ENCODE measurements around the gene TMEM120B. TPM values are rescaled to one million over a fixed set of nuclear protein-coding genes. Genes with fewer than 3 reads are reported as not detected.

The TMEM120B gene
- total RNA-seq, 1 experiment from 2014 or later, result 8.7 TPM

DNA sequence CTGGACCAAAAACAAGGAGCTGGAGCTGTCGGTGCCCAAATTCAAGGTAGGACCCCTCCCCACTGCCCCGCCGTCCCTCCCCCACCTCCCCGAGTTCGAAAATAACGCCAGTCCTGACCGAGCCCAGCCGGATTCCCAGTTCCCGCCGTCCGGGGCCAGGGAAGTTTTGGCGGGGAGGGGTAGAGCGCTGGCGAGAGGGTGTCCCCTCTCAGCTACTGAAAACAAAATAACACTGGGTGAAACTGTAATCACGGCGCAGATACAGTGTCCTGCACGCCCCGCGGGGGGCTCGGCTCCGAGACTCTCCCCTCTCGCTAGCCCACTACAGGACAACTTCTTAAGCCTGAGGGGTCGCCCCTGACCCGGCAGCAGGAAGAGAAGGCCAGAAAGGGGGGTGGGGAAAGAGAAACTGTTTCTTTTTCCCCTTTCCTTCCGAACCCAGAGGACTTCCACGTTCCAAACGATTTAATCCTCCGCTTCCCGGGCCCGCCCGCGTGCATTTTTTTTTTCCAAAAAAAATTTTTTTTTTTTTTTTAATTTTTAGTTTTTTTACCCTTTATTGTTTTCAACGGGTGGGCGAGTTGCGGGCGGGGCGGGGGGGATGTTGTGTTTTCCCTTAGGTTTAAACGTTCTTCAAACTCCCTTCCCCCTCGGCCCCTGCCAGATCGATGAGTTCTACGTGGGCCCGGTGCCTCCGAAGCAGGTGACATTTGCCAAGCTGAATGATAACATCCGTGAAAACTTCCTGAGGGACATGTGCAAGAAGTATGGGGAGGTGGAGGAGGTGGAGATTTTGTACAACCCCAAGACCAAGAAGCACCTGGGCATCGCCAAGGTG lies 92.8 kb downstream of the TMEM120B start:
- H2AFZ ChIP-seq (ENCODE audit: low read length), result no peak overlapping the region
- DNase-seq, result peak; percentile 45
- no peaks in the 10 kb centered on the region for H3K79me2 ChIP-seq (ENCODE audit: low read length)

GRCh38 chr12:121806009-121806545 lies 93.5 kb downstream of the TMEM120B start:
- Histone ChIP-seq H2AFZ (ENCODE audit: low read length) (no peak overlapping the region), H3K36me3 (ENCODE audit: insufficient read depth, low read length) (no peaks in the 10 kb centered on the region), H3K4me1 (ENCODE audit: low read length) (peaks cover 68% of the 10 kb centered on the region)

More for the DNA sequence above, 92.8 kb downstream of the TMEM120B start:
- no peak overlapping the region for H3K27ac ChIP-seq (ENCODE audit: low read length)
- peak overlapping the region; percentile 86 for H3K4me2 ChIP-seq (ENCODE audit: low read depth, low read length, poor library complexity, severe bottlenecking)
- no peaks in the 10 kb centered on the region for H3K9me3 ChIP-seq (ENCODE audit: low read length)
- peak overlapping the region; percentile 68 for H3K4me3 ChIP-seq (ENCODE audit: low read length)
- H3K9me2 ChIP-seq (replicated peaks; ENCODE audit: insufficient read depth, low read length), result no peaks in the 10 kb centered on the region
- peak overlapping the region; percentile 82 for H3K9ac ChIP-seq (ENCODE audit: low read length)
- peaks cover 29% of the 10 kb centered on the region for H4K20me1 ChIP-seq (ENCODE audit: insufficient read depth, low read depth, low read length)
- no peaks in the 10 kb centered on the region; the same call in 1 of the 2 replicates for H3K27me3 ChIP-seq (ENCODE audit: low read length)
- H3K36me3 ChIP-seq (ENCODE audit: insufficient read depth, low read length), result no peaks in the 10 kb centered on the region
- peaks cover 73% of the 10 kb centered on the region for H3K4me1 ChIP-seq (ENCODE audit: low read length)

GRCh38 chr12:121806546-121807423 lies 94.2 kb downstream of the TMEM120B start:
- H3K4me3 ChIP-seq (ENCODE audit: low read length), result no peak overlapping the region; the same call in 1 of the 2 replicates
- peak overlapping the region; percentile 86 for H3K4me2 ChIP-seq (ENCODE audit: low read depth, low read length, poor library complexity, severe bottlenecking)
- no peak overlapping the region for H3K9ac ChIP-seq (ENCODE audit: low read length)
- H4K20me1 ChIP-seq (ENCODE audit: insufficient read depth, low read depth, low read length), result peaks cover 43% of the 10 kb centered on the region
- H3K27ac ChIP-seq (ENCODE audit: low read length), result no peak overlapping the region
- peaks cover 66% of the 10 kb centered on the region for H3K4me1 ChIP-seq (ENCODE audit: low read length)
- H3K9me3 ChIP-seq (ENCODE audit: low read length), result no peaks in the 10 kb centered on the region
- H3K9me2 ChIP-seq (replicated peaks; ENCODE audit: insufficient read depth, low read length), result no peaks in the 10 kb centered on the region
- H3K27me3 ChIP-seq (ENCODE audit: low read length), result no peaks in the 10 kb centered on the region; the same call in 1 of the 2 replicates
- DNase-seq, result no peak
- H3K79me2 ChIP-seq (ENCODE audit: low read length), result no peaks in the 10 kb centered on the region
- H3K36me3 ChIP-seq (ENCODE audit: insufficient read depth, low read length), result no peaks in the 10 kb centered on the region
- H2AFZ ChIP-seq (ENCODE audit: low read length), result no peak overlapping the region

More at GRCh38 chr12:121806009-121806545, 93.5 kb downstream of the TMEM120B start:
- H3K27me3 ChIP-seq (ENCODE audit: low read length), result no peaks in the 10 kb centered on the region; the same call in 1 of the 2 replicates
- H3K79me2 ChIP-seq (ENCODE audit: low read length), result no peaks in the 10 kb centered on the region
- peak; percentile 62 for DNase-seq
- H3K27ac ChIP-seq (ENCODE audit: low read length), result no peak overlapping the region
- peak overlapping the region; percentile 34; the same call in 1 of the 2 replicates for H3K4me3 ChIP-seq (ENCODE audit: low read length)
- no peaks in the 10 kb centered on the region for H3K9me3 ChIP-seq (ENCODE audit: low read length)
- H4K20me1 ChIP-seq (ENCODE audit: insufficient read depth, low read depth, low read length), result peaks cover 36% of the 10 kb centered on the region
- no peak overlapping the region for H3K9ac ChIP-seq (ENCODE audit: low read length)
- peak overlapping the region; percentile 86 for H3K4me2 ChIP-seq (ENCODE audit: low read depth, low read length, poor library complexity, severe bottlenecking)
- no peaks in the 10 kb centered on the region for H3K9me2 ChIP-seq (replicated peaks; ENCODE audit: insufficient read depth, low read length)

DNA sequence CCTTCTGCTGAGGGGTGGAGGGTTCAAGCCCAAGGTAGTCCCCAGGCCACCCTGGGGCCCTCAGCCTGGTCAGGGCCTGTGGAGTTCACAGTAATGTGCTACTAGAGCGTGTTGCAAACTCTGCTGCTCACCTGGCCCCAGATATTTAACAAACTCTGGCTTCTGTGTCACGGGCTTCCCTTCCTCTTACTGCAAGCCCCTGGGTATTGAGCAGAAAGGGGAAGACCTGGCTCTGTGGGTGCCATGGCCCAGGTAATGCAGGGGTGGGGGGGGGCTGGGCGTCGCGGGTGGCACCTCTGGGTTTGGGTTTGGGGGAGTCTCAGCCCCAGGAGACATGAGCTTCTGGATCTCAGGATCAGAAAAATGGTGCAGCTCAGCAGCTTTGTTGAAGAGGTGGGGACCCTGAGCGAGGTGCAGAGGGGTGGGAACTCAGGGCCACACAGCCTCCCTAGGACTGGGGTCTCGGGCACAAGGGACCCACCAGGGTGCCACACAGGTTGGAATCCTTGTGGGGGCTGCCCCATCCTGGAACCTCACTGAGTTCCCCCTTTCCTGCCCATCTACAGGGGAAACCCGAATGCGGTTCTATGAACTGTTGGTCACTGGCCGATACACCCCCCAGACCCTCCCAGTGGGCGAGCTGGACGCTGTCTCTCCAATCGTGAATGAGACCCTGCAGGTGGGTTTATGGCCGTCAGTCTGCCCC lies 95.2 kb downstream of the TMEM120B start:
- DNase-seq, result peak; percentile 84
- Histone ChIP-seq H3K79me2 (ENCODE audit: low read length) (no peaks in the 10 kb centered on the region), H3K36me3 (ENCODE audit: insufficient read depth, low read length) (no peaks in the 10 kb centered on the region), H2AFZ (ENCODE audit: low read length) (no peak overlapping the region), H3K27me3 (ENCODE audit: low read length) (no peaks in the 10 kb centered on the region; the same call in 1 of the 2 replicates), H3K9me3 (ENCODE audit: low read length) (no peaks in the 10 kb centered on the region), H3K27ac (ENCODE audit: low read length) (peak overlapping the region; percentile 74), H3K4me2 (ENCODE audit: low read depth, low read length, poor library complexity, severe bottlenecking) (peak overlapping the region; percentile 86), H3K4me1 (ENCODE audit: low read length) (peaks cover 65% of the 10 kb centered on the region), H3K9ac (ENCODE audit: low read length) (no peak overlapping the region), H3K9me2 (replicated peaks; ENCODE audit: insufficient read depth, low read length) (no peaks in the 10 kb centered on the region), H4K20me1 (ENCODE audit: insufficient read depth, low read depth, low read length) (peaks cover 51% of the 10 kb centered on the region), H3K4me3 (ENCODE audit: low read length) (peak overlapping the region; percentile 35; the same call in 1 of the 2 replicates)

GRCh38 chr12:121808623-121809022 lies 96.1 kb downstream of the TMEM120B start:
- Histone ChIP-seq H3K4me2 (ENCODE audit: low read depth, low read length, poor library complexity, severe bottlenecking) (no peak overlapping the region), H4K20me1 (ENCODE audit: insufficient read depth, low read depth, low read length) (peaks cover 59% of the 10 kb centered on the region), H3K36me3 (ENCODE audit: insufficient read depth, low read length) (no peaks in the 10 kb centered on the region), H3K79me2 (ENCODE audit: low read length) (no peaks in the 10 kb centered on the region), H3K4me1 (ENCODE audit: low read length) (peaks cover 58% of the 10 kb centered on the region), H3K27ac (ENCODE audit: low read length) (no peak overlapping the region), H3K9ac (ENCODE audit: low read length) (no peak overlapping the region), H3K9me3 (ENCODE audit: low read length) (no peaks in the 10 kb centered on the region), H3K9me2 (replicated peaks; ENCODE audit: insufficient read depth, low read length) (no peaks in the 10 kb centered on the region), H3K27me3 (ENCODE audit: low read length) (no peaks in the 10 kb centered on the region; the same call in 1 of the 2 replicates), H3K4me3 (ENCODE audit: low read length) (no peak overlapping the region), H2AFZ (ENCODE audit: low read length) (no peak overlapping the region)
- no peak for DNase-seq

- H3K4me3 ChIP-seq (ENCODE audit: low read length), result no peak overlapping the region
- no peak overlapping the region for H2AFZ ChIP-seq (ENCODE audit: low read length)
- no peaks in the 10 kb centered on the region for H3K9me3 ChIP-seq (ENCODE audit: low read length)
- H3K4me2 ChIP-seq (ENCODE audit: low read depth, low read length, poor library complexity, severe bottlenecking), result no peak overlapping the region
- no peaks in the 10 kb centered on the region for H3K36me3 ChIP-seq (ENCODE audit: insufficient read depth, low read length)
- no peaks in the 10 kb centered on the region; the same call in 1 of the 2 replicates for H3K27me3 ChIP-seq (ENCODE audit: low read length)
- H4K20me1 ChIP-seq (ENCODE audit: insufficient read depth, low read depth, low read length), result peaks cover 62% of the 10 kb centered on the region
- H3K27ac ChIP-seq (ENCODE audit: low read length), result no peak overlapping the region
- H3K79me2 ChIP-seq (ENCODE audit: low read length), result no peaks in the 10 kb centered on the region
- H3K9me2 ChIP-seq (replicated peaks; ENCODE audit: insufficient read depth, low read length), result no peaks in the 10 kb centered on the region
- H3K4me1 ChIP-seq (ENCODE audit: low read length), result peaks cover 53% of the 10 kb centered on the region
- H3K9ac ChIP-seq (ENCODE audit: low read length), result no peak overlapping the region
- DNase-seq, result no peak
These were observed 97.2 kb downstream of the TMEM120B start for GRCh38 chr12:121809712-121810116.

GRCh38 chr12:121810234-121810817 lies 97.8 kb downstream of the TMEM120B start:
- H4K20me1 ChIP-seq (ENCODE audit: insufficient read depth, low read depth, low read length), result peaks cover 62% of the 10 kb centered on the region
- no peak for DNase-seq
- H3K36me3 ChIP-seq (ENCODE audit: insufficient read depth, low read length), result no peaks in the 10 kb centered on the region
- H3K79me2 ChIP-seq (ENCODE audit: low read length), result no peaks in the 10 kb centered on the region
- H3K27ac ChIP-seq (ENCODE audit: low read length), result no peak overlapping the region
- no peaks in the 10 kb centered on the region for H3K9me3 ChIP-seq (ENCODE audit: low read length)
- no peak overlapping the region for H3K4me3 ChIP-seq (ENCODE audit: low read length)
- no peak overlapping the region for H3K4me2 ChIP-seq (ENCODE audit: low read depth, low read length, poor library complexity, severe bottlenecking)
- H3K9me2 ChIP-seq (replicated peaks; ENCODE audit: insufficient read depth, low read length), result no peaks in the 10 kb centered on the region
- no peaks in the 10 kb centered on the region; the same call in 1 of the 2 replicates for H3K27me3 ChIP-seq (ENCODE audit: low read length)
- H3K9ac ChIP-seq (ENCODE audit: low read length), result no peak overlapping the region
- peaks cover 47% of the 10 kb centered on the region for H3K4me1 ChIP-seq (ENCODE audit: low read length)
- no peak overlapping the region for H2AFZ ChIP-seq (ENCODE audit: low read length)

Data from Karpas-422 (cell line).